ENCODE data around the gene SAPCD2. TPM values are rescaled to one million over a fixed set of nuclear protein-coding genes. Genes with fewer than 3 reads are reported as not detected.

Gene SAPCD2

GRCh38 chr9:137013571-137013940 is 56.8 kb downstream of the SAPCD2 start:
- peaks cover 12% of the 10 kb centered on the region for H3K36me3 ChIP-seq (ENCODE audit: insufficient read depth, low read length)
- no peak overlapping the region for H3K4me3 ChIP-seq (ENCODE audit: low read length)
- no peak overlapping the region for H3K4me2 ChIP-seq (ENCODE audit: low read length)
- no peaks in the 10 kb centered on the region for H3K4me1 ChIP-seq (ENCODE audit: control insufficient read depth, insufficient read depth, low read length)
- no peak overlapping the region for H3K9ac ChIP-seq (ENCODE audit: low read depth, low read length)
- no peaks in the 10 kb centered on the region for H3K9me3 ChIP-seq (replicated peaks; ENCODE audit: low read length)
- H3K27me3 ChIP-seq (ENCODE audit: control insufficient read depth, insufficient read depth, low read length) = no peaks in the 10 kb centered on the region

GRCh38 chr9:137012694-137013570 is 57.4 kb downstream of the SAPCD2 start:
- H3K36me3 ChIP-seq (ENCODE audit: insufficient read depth, low read length) = peaks cover 12% of the 10 kb centered on the region

More at GRCh38 chr9:137012694-137013570, 57.4 kb downstream of the SAPCD2 start:
- H3K9me3 ChIP-seq (replicated peaks; ENCODE audit: low read length) = no peaks in the 10 kb centered on the region
- no peak overlapping the region for H3K9ac ChIP-seq (ENCODE audit: low read depth, low read length)
- no peaks in the 10 kb centered on the region for H3K4me1 ChIP-seq (ENCODE audit: control insufficient read depth, insufficient read depth, low read length)
- H3K27me3 ChIP-seq (ENCODE audit: control insufficient read depth, insufficient read depth, low read length) = no peaks in the 10 kb centered on the region
- H3K4me2 ChIP-seq (ENCODE audit: low read length) = no peak overlapping the region
- no peak overlapping the region for H3K4me3 ChIP-seq (ENCODE audit: low read length)

Small RNA genes within 50 kb of the gene (small RNA-seq; reads per million reads assigned to genes)
- gene RF00153 = not detected

All from skeletal muscle satellite cell (primary cell).